Activated CD4-positive, alpha-beta memory T cell treated with anti-CD3 and anti-CD28 coated beads, Interleukin-2, amount 10 ng/mL, durations not matched to agents 7 days and 5 days (primary cell): ENCODE results near the gene SPIN1. TPM values are rescaled to one million over a fixed set of nuclear protein-coding genes. Genes with fewer than 3 reads are reported as not detected.

Source experiments
- CTCF ChIA-PET: fragments of 350-600 bp; sonication (Branson Sonifier 250); formaldehyde crosslinking; loops from one replicate; lab custom pipeline; 2021; ENCODE audit warnings: antibody characterized with exemption, inconsistent platforms; lab: Charles Lee
- POLR2A ChIA-PET: fragments of 350-600 bp; sonication (Branson Sonifier 250); formaldehyde crosslinking; loops from one replicate; lab custom pipeline; 2021; ENCODE audit warnings: antibody characterized with exemption; lab: Charles Lee
- DNase-seq: peaks from one replicate; pipeline ENCODE4 v3.0.0-alpha.2; 2020
- H3K27ac Mint-ChIP-seq: one replicate; pipeline ENCODE4 v1.8.0; 2021; ENCODE audit warnings: mild to moderate bottlenecking, mixed read lengths
- H3K27me3 Mint-ChIP-seq: one replicate; pipeline ENCODE4 v1.8.0; 2021; ENCODE audit warnings: mixed read lengths
- H3K36me3 Mint-ChIP-seq: one replicate; pipeline ENCODE4 v1.8.0; 2021; ENCODE audit warnings: low read depth, mixed read lengths
- H3K4me1 Mint-ChIP-seq: one replicate; pipeline ENCODE4 v1.8.0; 2021; ENCODE audit warnings: mixed read lengths
- H3K4me3 Mint-ChIP-seq: one replicate; pipeline ENCODE4 v1.8.0; 2021; ENCODE audit warnings: mild to moderate bottlenecking, mixed read lengths
- H3K9me3 Mint-ChIP-seq: one replicate; pipeline ENCODE4 v1.8.0; 2021; ENCODE audit warnings: mixed read lengths
- total RNA-seq, 2 experiments: library from RNA; stranded (reverse); gene quantifications; one replicate each; pipeline ENCODE4 v1.2.3, GENCODE V29; 2021

SPIN1 gene
- total RNA-seq, 2 experiments from 2014 or later = 38.4 to 42.2 TPM

GRCh38 chr9:88392549-88392948 is 4.3 kb downstream of the SPIN1 start:
- DNase-seq = no peak
- Mint-ChIP-seq H3K4me1 (peaks cover 18% of the 10 kb centered on the region), H3K27me3 (no peaks in the 10 kb centered on the region), H3K9me3 (no peaks in the 10 kb centered on the region), H3K36me3 (peaks cover 12% of the 10 kb centered on the region), H3K4me3 (no peak overlapping the region), H3K27ac (no peak overlapping the region)
- POLR2A ChIA-PET = no interaction called here
- CTCF ChIA-PET = interaction anchor here (1.7 kb wide), 1 partner anchor 18 kb away, joined by 5 read pairs; no protein-coding TSS in a partner anchor

- H3K4me1 Mint-ChIP-seq = peaks cover 7% of the 10 kb centered on the region
- POLR2A ChIA-PET = no interaction called here
- no peak overlapping the region for H3K27ac Mint-ChIP-seq
- no peak overlapping the region for H3K4me3 Mint-ChIP-seq
- no peak for DNase-seq
- peaks cover 16% of the 10 kb centered on the region for H3K36me3 Mint-ChIP-seq
- H3K9me3 Mint-ChIP-seq = no peaks in the 10 kb centered on the region
- CTCF ChIA-PET = interaction anchor here (1.2 kb wide), 1 partner anchor 11 kb away, joined by 3 read pairs; no protein-coding TSS in a partner anchor
- no peaks in the 10 kb centered on the region for H3K27me3 Mint-ChIP-seq
Observed at GRCh38 chr9:88396836-88397577, 8.8 kb downstream of the SPIN1 start.

GRCh38 chr9:88398016-88398415 is 9.8 kb downstream of the SPIN1 start:
- Mint-ChIP-seq H3K9me3 (no peaks in the 10 kb centered on the region), H3K4me1 (peaks cover 7% of the 10 kb centered on the region), H3K27me3 (no peaks in the 10 kb centered on the region), H3K36me3 (peaks cover 15% of the 10 kb centered on the region), H3K27ac (no peak overlapping the region), H3K4me3 (no peak overlapping the region)
- no peak for DNase-seq
- POLR2A ChIA-PET = no interaction called here
- CTCF ChIA-PET = no interaction called here

GRCh38 chr9:88399966-88400365 is 11.7 kb downstream of the SPIN1 start:
- no peaks in the 10 kb centered on the region for H3K9me3 Mint-ChIP-seq

GRCh38 chr9:88403340-88403739 is 15.1 kb downstream of the SPIN1 start:
- H3K4me3 Mint-ChIP-seq = no peak overlapping the region
- ChIA-PET POLR2A (no interaction called here), CTCF (no interaction called here)
- no peak overlapping the region for H3K27ac Mint-ChIP-seq
- DNase-seq = no peak
- H3K4me1 Mint-ChIP-seq = peaks cover 7% of the 10 kb centered on the region
- no peaks in the 10 kb centered on the region for H3K27me3 Mint-ChIP-seq
- no peaks in the 10 kb centered on the region for H3K9me3 Mint-ChIP-seq
- H3K36me3 Mint-ChIP-seq = peaks cover 20% of the 10 kb centered on the region

More at GRCh38 chr9:88399966-88400365, 11.7 kb downstream of the SPIN1 start:
- POLR2A ChIA-PET = no interaction called here
- no peak for DNase-seq
- no peak overlapping the region for H3K27ac Mint-ChIP-seq
- peaks cover 15% of the 10 kb centered on the region for H3K36me3 Mint-ChIP-seq
- H3K27me3 Mint-ChIP-seq = no peaks in the 10 kb centered on the region
- peaks cover 7% of the 10 kb centered on the region for H3K4me1 Mint-ChIP-seq
- CTCF ChIA-PET = no interaction called here
- H3K4me3 Mint-ChIP-seq = no peak overlapping the region

- DNase-seq = no peak
- H3K27ac Mint-ChIP-seq = no peak overlapping the region
- peaks cover 5% of the 10 kb centered on the region for H3K4me1 Mint-ChIP-seq
- POLR2A ChIA-PET = no interaction called here
- no peak overlapping the region for H3K4me3 Mint-ChIP-seq
- CTCF ChIA-PET = interaction anchor here (0.6 kb wide), 1 partner anchor 8 kb away, joined by 3 read pairs; no protein-coding TSS in a partner anchor
- H3K9me3 Mint-ChIP-seq = peaks cover 9% of the 10 kb centered on the region
- peaks cover 21% of the 10 kb centered on the region for H3K36me3 Mint-ChIP-seq
- no peaks in the 10 kb centered on the region for H3K27me3 Mint-ChIP-seq
Observed at GRCh38 chr9:88406051-88406450, 17.8 kb downstream of the SPIN1 start.

GRCh38 chr9:88411471-88411870 is 23.2 kb downstream of the SPIN1 start:
- CTCF ChIA-PET = interaction anchor here (1.7 kb wide), 1 partner anchor 18 kb away, joined by 5 read pairs; no protein-coding TSS in a partner anchor
- POLR2A ChIA-PET = no interaction called here
- Mint-ChIP-seq H3K27ac (no peak overlapping the region), H3K4me1 (peaks cover 5% of the 10 kb centered on the region), H3K9me3 (peaks cover 24% of the 10 kb centered on the region), H3K36me3 (peaks cover 45% of the 10 kb centered on the region), H3K4me3 (no peak overlapping the region), H3K27me3 (no peaks in the 10 kb centered on the region)
- DNase-seq = no peak

- Mint-ChIP-seq H3K27ac (no peak overlapping the region), H3K4me3 (no peak overlapping the region), H3K27me3 (no peaks in the 10 kb centered on the region), H3K36me3 (peaks cover 63% of the 10 kb centered on the region), H3K4me1 (peaks cover 25% of the 10 kb centered on the region), H3K9me3 (peaks cover 41% of the 10 kb centered on the region)
- POLR2A ChIA-PET = no interaction called here
- CTCF ChIA-PET = no interaction called here
- no peak for DNase-seq
Observed at GRCh38 chr9:88414298-88414697, 26.1 kb downstream of the SPIN1 start.

- POLR2A ChIA-PET = no interaction called here
- Mint-ChIP-seq H3K27me3 (no peaks in the 10 kb centered on the region), H3K27ac (peak overlapping the region; percentile 31), H3K4me1 (peaks cover 25% of the 10 kb centered on the region), H3K36me3 (peaks cover 71% of the 10 kb centered on the region), H3K9me3 (peaks cover 59% of the 10 kb centered on the region), H3K4me3 (no peak overlapping the region)
- CTCF ChIA-PET = no interaction called here
- no peak for DNase-seq
Observed at GRCh38 chr9:88418025-88418424, 29.8 kb downstream of the SPIN1 start.

- H3K27me3 Mint-ChIP-seq = no peaks in the 10 kb centered on the region
- peaks cover 25% of the 10 kb centered on the region for H3K4me1 Mint-ChIP-seq
- no peak overlapping the region for H3K4me3 Mint-ChIP-seq
- POLR2A ChIA-PET = no interaction called here
- H3K9me3 Mint-ChIP-seq = peaks cover 57% of the 10 kb centered on the region
- peaks cover 71% of the 10 kb centered on the region for H3K36me3 Mint-ChIP-seq
- CTCF ChIA-PET = no interaction called here
- peak overlapping the region; percentile 70 for H3K27ac Mint-ChIP-seq
- DNase-seq = peak; percentile 56
Observed at GRCh38 chr9:88418715-88419540, 30.7 kb downstream of the SPIN1 start.

- Mint-ChIP-seq H3K4me1 (peaks cover 25% of the 10 kb centered on the region), H3K27ac (no peak overlapping the region), H3K27me3 (no peaks in the 10 kb centered on the region), H3K36me3 (peaks cover 63% of the 10 kb centered on the region), H3K9me3 (peaks cover 49% of the 10 kb centered on the region), H3K4me3 (no peak overlapping the region)
- DNase-seq = no peak
- ChIA-PET CTCF (no interaction called here), POLR2A (no interaction called here)
Observed at GRCh38 chr9:88420227-88420626, 32.0 kb downstream of the SPIN1 start.

- CTCF ChIA-PET = no interaction called here
- no peaks in the 10 kb centered on the region for H3K27me3 Mint-ChIP-seq
- peaks cover 63% of the 10 kb centered on the region for H3K36me3 Mint-ChIP-seq
Observed at GRCh38 chr9:88421348-88421747, 33.1 kb downstream of the SPIN1 start.

GRCh38 chr9:88425538-88425950 is 37.3 kb downstream of the SPIN1 start:
- Mint-ChIP-seq H3K4me3 (no peak overlapping the region), H3K27me3 (no peaks in the 10 kb centered on the region), H3K27ac (no peak overlapping the region), H3K4me1 (peaks cover 2% of the 10 kb centered on the region), H3K9me3 (peaks cover 24% of the 10 kb centered on the region), H3K36me3 (peaks cover 38% of the 10 kb centered on the region)
- ChIA-PET CTCF (no interaction called here), POLR2A (no interaction called here)
- DNase-seq = no peak

More at GRCh38 chr9:88421348-88421747, 33.1 kb downstream of the SPIN1 start:
- POLR2A ChIA-PET = no interaction called here
- no peak overlapping the region for H3K27ac Mint-ChIP-seq
- DNase-seq = no peak
- H3K4me1 Mint-ChIP-seq = peaks cover 25% of the 10 kb centered on the region
- peaks cover 50% of the 10 kb centered on the region for H3K9me3 Mint-ChIP-seq
- H3K4me3 Mint-ChIP-seq = no peak overlapping the region
